AG04450 (cell line): ENCODE data around the gene NPR1. TPM values are rescaled to one million over a fixed set of nuclear protein-coding genes. Genes with fewer than 3 reads are reported as not detected.

Experiments
- CTCF ChIA-PET: fragments of 300-600, 350-600 bp; formaldehyde crosslinking; extraction: SDS; loops from one replicate; lab custom pipeline; 2022; ENCODE audit warnings: antibody characterized with exemption, inconsistent platforms; lab: Charles Lee
- POLR2A ChIA-PET: fragments of 350-600 bp; formaldehyde crosslinking; extraction: SDS; loops from one replicate; lab custom pipeline; 2021; ENCODE audit warnings: antibody characterized with exemption, inconsistent platforms; lab: Yijun Ruan, JAX
- DNase-seq: peaks from one replicate; pipeline ENCODE4 v3.0.0-alpha.2; 2011; ENCODE audit warnings: low read depth, low spot score
- H3K27ac ChIP-seq: one replicate; pipeline ENCODE4 v1.5.1; 2012; ENCODE audit warnings: low read depth, low read length, control low read depth
- H3K27me3 ChIP-seq: one replicate; pipeline ENCODE4 v1.6.0; 2012; ENCODE audit warnings: low read length; ENCODE audit not compliant: control insufficient read depth, insufficient read depth
- H3K4me3 ChIP-seq: 2 replicates; pipeline ENCODE4 v1.5.1; 2011; ENCODE audit warnings: mild to moderate bottlenecking, low read depth, low read length, control low read depth
- H3K9me3 ChIP-seq: 2 replicates; pipeline ENCODE4 v1.5.1; 2012; ENCODE audit warnings: low read length; ENCODE audit not compliant: control insufficient read depth, insufficient read depth
- CTCF ChIP-seq: IDR thresholded peaks from 2 replicates; pipeline ENCODE4 v1.5.1; 2011; ENCODE audit warnings: low read depth, low read length, control low read depth, inconsistent platforms
- polyA plus RNA-seq: library from polyadenylated mRNA; depleted of rRNA; stranded (reverse); fragments of >200 nt; gene quantifications from 2 replicates; pipeline ENCODE4 v1.2.3, GENCODE V29; 2011

Gene NPR1
- polyA plus RNA-seq, 1 experiment = 0.02 TPM

GRCh38 chr1:153652805-153653500 lies 25.5 kb upstream of the NPR1 start:
- no peak overlapping the region for H3K27ac ChIP-seq
- POLR2A ChIA-PET = interaction anchor here (1.2 to 1.6 kb wide), 2 partner anchors 15 to 19 kb away, joined by 3 to 9 read pairs; partner anchors contain the start of gene CHTOP

GRCh38 chr1:153655333-153655732 lies 23.2 kb upstream of the NPR1 start:
- ChIA-PET CTCF (interaction anchor here (1.0 kb wide), 2 partner anchors 28 to 144 kb away, joined by 4 to 5 read pairs; partner anchors contain the start of gene S100A13), POLR2A (no interaction called here)
- Histone ChIP-seq H3K27ac (no peak overlapping the region), H3K27me3 (no peaks in the 10 kb centered on the region), H3K9me3 (no peaks in the 10 kb centered on the region), H3K4me3 (no peak overlapping the region)
- no peak for DNase-seq
- no peak for TF ChIP-seq CTCF

More at GRCh38 chr1:153652805-153653500, 25.5 kb upstream of the NPR1 start:
- no peaks in the 10 kb centered on the region for H3K27me3 ChIP-seq
- H3K4me3 ChIP-seq = no peak overlapping the region
- no peaks in the 10 kb centered on the region for H3K9me3 ChIP-seq
- no peak for DNase-seq
- CTCF ChIA-PET = interaction anchor here (1.6 to 2.6 kb wide), 3 partner anchors 25 to 142 kb away, joined by 5 to 13 read pairs (median 10); partner anchors contain the start of gene S100A13
- no peak for TF ChIP-seq CTCF

GRCh38 chr1:153658400-153659174 lies 19.9 kb upstream of the NPR1 start, which contains the start of gene SNAPIN:
Gene SNAPIN (plus strand): TSS chr1:153658703. CDS start chr1:153658744, 41 bp downstream.
- ChIA-PET POLR2A (interaction anchor here (1.5 kb wide), 1 partner anchor 25 kb away, joined by 10 read pairs; the partner anchor contains the start of gene CHTOP), CTCF (interaction anchor here (0.7 to 1.9 kb wide), 6 partner anchors 31 to 487 kb away, joined by 3 to 8 read pairs (median 6); partner anchors contain the start of genes S100A1 and S100A13)
- H3K27me3 ChIP-seq = no peaks in the 10 kb centered on the region
- peak; percentile 49 for DNase-seq
- no peak within 1 kb of the TSS for H3K27ac ChIP-seq
- peak within 1 kb of the TSS; percentile 92 for H3K4me3 ChIP-seq
- TF ChIP-seq CTCF = no peak; the same call in 1 of the 2 replicates
- H3K9me3 ChIP-seq = no peaks in the 10 kb centered on the region

- CTCF ChIA-PET = interaction anchor here (0.7 to 1.9 kb wide), 6 partner anchors 31 to 486 kb away, joined by 3 to 8 read pairs (median 6); partner anchors contain the start of genes S100A1 and S100A13
- no peak for DNase-seq
- POLR2A ChIA-PET = interaction anchor here (1.5 kb wide), 1 partner anchor 25 kb away, joined by 10 read pairs; the partner anchor contains the start of gene CHTOP
Observed at GRCh38 chr1:153659175-153659534, 19.3 kb upstream of the NPR1 start.

More at GRCh38 chr1:153659175-153659534, 19.3 kb upstream of the NPR1 start:
- H3K27me3 ChIP-seq = no peaks in the 10 kb centered on the region
- no peaks in the 10 kb centered on the region for H3K9me3 ChIP-seq
- peak overlapping the region; percentile 92 for H3K4me3 ChIP-seq
- H3K27ac ChIP-seq = no peak overlapping the region
- no peak for TF ChIP-seq CTCF
